ENCODE data around the gene BTF3L4.
"Not testable (repeated sequence)": the region's sequence is repeated elsewhere in the genome, so short reads cannot be mapped to it uniquely, and the experiment has no call there.

Gene BTF3L4

DNA sequence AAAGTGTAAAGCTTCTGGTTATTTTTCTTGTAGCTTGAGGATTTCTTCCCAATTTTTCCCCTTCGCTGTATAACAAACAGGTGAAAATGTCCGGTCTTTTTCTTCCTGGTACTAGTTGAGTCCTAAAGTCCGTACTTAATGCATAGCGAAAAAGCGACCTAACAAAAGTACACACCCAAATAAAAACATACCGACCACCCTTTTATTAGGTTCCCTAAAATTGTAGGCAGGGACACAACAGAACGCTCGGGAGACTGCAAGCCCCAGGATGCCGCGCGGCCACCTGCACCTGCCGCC, 281 bp upstream of the BTF3L4 start:
- no peak for DNase-seq

DNA sequence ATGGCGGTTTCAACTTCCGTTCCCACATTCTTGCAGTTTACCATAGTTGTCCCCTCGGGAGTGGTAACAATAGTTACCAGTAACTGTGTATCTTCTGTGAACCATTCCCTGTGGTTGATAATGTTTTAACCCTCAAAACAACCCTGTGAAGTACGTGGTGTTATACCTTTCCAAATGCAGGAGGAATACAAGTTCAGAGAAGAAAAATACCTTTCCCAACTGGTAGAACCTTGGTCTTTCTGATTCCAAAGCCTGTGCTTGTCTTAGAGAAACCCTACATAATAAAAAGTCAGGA, 789 bp downstream of the BTF3L4 start:
- no peak for DNase-seq

GRCh38 chr1:52057255-52057654, 1.2 kb downstream of the BTF3L4 start:
- no peak for DNase-seq

DNA sequence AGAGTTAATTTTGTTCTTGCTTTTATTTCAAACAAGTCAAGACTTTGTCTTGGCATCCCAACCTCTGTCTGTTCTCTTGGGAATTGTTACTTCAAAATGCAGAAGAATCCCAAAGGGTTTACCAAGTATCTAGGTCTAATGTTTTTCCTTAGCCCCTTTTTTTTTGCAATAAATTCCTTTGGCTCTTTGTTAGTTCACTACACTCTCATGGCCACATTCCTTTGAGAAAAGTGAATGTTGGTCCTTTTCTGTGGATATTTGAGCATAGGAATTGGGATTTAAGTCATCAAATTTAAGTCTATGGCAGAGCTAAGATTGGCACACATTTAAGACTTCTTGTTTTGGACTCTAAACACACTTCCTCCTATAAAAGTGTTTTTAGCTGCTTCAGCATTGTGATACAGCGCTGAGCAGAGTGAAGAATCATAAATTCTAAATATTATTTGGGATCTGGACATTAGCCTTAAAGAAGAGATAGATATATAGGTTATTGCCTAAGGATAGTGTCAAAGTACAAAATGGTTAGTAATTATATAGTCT, 1.9 kb downstream of the BTF3L4 start:
- no peak for DNase-seq

- no peak for DNase-seq
These were observed 3.2 kb downstream of the BTF3L4 start for GRCh38 chr1:52059321-52059720.

- no peak for DNase-seq
These were observed 3.8 kb downstream of the BTF3L4 start for GRCh38 chr1:52059888-52060287.

- no peak for DNase-seq
These were observed 4.7 kb downstream of the BTF3L4 start for GRCh38 chr1:52060822-52061221.

GRCh38 chr1:52063192-52063591, 7.1 kb downstream of the BTF3L4 start:
- DNase-seq = no peak

GRCh38 chr1:52070704-52071103, 14.6 kb downstream of the BTF3L4 start:
- no peak for DNase-seq

DNA sequence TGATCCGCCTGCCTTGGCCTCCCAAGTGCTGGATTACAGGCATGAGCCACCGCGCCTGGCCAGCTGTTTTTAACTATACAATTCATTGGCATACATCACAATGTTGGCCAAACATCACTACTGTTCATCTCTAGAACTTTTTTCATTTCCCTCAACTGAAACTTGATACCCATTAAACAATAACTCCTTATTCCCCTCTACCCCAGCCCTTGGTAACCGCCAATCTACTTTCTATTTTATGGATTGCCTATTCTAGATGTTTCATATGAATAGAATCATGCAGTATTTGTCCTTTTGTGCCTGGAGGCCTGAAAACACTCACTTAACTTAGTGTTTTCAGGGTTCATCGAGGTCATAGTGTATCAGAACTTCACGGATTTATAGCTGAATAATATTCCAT, 16.2 kb downstream of the BTF3L4 start:
- DNase-seq = no peak

DNA sequence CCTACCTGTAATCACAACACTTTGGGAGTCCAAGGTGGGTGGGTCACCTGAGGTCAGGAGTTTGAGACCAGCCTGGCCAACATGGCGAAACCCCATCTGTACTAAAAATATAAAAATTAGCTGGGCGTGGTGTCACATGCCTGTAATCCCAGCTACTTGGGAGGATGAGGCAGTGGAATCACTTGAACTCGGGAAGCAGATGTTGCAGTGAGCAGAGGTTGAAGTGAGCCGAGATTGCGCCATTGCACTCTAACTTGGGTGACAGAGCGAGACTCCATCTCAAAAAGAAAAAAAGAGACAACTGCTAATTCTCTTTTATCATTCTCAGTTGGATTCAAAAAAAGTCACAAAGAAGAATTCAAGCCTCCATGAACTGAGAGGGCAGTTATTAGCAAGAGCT, 21.2 kb downstream of the BTF3L4 start:
- not testable (repeated sequence) for DNase-seq

GRCh38 chr1:52080014-52080415, 23.9 kb downstream of the BTF3L4 start:
- DNase-seq = no peak

GRCh38 chr1:52087892-52088291, 31.8 kb downstream of the BTF3L4 start:
- not testable (repeated sequence) for DNase-seq

DNA sequence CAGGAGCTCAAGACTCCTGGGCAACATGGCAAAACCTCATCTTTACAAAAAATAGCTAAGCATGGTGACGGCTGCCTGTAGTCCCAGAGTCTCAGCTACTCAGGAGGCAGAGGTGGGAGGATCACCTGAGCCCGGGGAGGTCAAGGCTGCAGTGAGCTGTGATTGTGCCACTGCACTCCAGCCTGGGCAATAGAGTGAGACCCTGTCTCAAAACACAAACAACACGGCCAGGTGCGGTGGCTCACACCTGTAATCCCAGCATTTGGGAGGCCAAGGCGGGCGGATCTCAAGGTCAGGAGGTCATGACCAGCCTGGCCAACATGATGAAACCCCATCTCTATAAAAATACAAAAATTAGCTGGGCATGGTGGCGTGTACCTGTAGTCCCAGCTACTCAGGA, 38.2 kb downstream of the BTF3L4 start:
- DNase-seq = not testable (repeated sequence)

- no peak for DNase-seq
These were observed 40.1 kb downstream of the BTF3L4 start for GRCh38 chr1:52096216-52096615.

DNA sequence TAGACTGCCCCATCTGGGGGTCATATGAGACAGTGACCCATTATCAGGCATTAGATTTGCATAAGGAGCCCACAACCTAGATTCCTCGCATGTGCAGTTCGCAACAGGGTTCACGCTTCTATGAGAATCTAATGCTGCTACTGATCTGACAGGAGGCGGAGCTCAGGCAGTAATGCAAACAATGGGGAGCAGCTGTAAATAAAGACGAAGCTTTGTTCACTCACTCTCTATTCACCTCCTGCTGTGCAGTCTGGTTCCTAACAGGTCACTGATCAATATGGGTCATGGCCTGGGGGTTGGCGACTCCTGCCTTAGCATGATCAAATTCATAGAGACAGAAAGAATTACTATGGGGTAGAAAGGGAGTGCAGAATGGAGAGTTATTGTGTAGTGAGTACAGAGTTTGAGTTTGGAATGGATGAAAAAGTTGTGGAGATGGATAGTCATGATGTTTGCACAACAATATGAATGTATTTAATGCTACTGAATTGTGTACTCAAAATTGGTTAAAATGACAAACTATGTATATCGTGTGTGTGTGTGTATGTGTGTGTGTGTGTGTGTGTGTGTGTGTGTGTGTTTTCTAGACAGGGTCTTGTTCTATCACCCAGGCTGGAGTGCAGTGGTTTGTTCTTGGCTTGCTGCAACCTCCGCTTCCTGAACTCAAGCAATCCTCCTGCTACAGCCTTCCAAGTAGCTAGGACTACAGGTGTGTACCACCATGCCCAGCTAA, 42.2 kb downstream of the BTF3L4 start:
- DNase-seq = no peak

GRCh38 chr1:52102336-52103013, 46.4 kb downstream of the BTF3L4 start:
- no peak for DNase-seq

- DNase-seq = no peak
These were observed 55.4 kb downstream of the BTF3L4 start for GRCh38 chr1:52111492-52111891.

GRCh38 chr1:52112489-52112888, 56.4 kb downstream of the BTF3L4 start:
- no peak for DNase-seq

DNA sequence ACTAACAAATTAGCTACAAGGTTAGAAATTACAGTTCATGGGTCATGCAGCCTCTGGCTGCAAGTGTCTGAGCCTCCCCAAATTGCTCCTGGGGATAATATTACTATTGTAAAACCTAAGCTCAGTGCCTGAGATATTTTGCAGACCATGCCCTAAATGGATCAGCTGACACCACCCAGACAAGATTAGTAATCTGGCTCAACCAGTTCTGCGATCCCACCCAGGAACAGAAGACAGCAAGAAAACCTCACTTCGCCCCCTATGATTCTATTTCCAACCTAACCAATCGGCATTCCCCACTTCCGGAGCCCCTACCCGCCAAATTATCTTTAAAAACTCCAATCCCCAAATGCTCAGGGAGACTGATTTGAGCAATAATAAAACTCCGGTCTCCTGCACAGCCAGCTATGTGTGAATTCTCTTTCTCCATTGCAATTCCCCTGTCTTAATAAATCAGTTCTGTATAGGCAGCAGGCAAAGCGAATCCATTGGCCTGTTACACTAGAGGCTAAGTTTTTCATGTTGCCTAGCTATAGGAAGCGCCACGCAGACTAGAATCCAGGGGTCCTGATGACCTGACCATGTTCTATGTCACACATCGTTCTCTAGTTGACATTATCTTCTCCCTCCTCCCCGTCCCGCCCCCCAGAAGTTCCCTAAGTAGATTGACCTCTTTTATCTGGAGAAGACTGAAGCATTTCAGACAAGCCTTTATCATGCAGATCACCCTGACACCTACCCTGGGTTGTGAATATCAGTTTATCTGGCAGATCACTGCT, 63.4 kb downstream of the BTF3L4 start:
- no peak for DNase-seq

DNA sequence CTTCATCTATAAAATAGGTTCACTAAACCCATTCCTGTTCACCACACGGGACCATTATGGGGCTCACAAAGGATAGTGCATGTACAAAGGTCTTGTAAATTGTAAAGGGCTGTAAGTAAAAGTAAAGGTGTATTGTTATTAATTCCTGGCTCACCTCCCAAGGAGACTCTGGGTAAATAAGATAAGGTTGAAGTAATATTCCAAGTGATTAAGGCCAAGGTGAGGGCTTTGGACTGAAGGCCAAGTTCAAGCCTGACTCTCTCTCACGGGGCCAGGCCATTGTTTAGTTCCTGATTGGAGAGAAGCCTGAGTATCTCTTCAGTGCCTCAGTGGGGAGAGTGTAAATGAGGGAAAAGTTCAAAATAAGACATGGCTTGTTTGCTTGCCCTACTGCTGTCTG, 66.3 kb downstream of the BTF3L4 start:
- DNase-seq = no peak

DNA sequence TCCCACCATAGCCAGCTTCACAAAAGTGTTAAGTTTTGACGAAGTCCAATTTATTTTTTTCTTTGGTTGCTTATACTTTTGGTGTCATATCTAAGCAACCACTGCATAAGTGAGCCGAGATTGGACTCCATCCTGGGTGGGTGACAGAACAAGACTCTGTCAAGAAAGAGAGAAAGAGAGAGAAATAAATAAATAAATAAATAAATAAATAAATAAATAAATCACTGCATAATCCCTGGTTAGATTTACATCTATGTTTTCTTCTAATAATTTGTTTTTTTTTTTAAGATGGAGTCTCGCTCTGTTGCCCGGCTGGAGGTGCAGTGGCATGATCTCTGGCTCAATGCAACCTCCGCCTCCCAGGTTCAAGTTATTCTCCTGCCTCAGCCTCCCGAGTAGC, 67.5 kb downstream of the BTF3L4 start:
- DNase-seq = no peak

DNA sequence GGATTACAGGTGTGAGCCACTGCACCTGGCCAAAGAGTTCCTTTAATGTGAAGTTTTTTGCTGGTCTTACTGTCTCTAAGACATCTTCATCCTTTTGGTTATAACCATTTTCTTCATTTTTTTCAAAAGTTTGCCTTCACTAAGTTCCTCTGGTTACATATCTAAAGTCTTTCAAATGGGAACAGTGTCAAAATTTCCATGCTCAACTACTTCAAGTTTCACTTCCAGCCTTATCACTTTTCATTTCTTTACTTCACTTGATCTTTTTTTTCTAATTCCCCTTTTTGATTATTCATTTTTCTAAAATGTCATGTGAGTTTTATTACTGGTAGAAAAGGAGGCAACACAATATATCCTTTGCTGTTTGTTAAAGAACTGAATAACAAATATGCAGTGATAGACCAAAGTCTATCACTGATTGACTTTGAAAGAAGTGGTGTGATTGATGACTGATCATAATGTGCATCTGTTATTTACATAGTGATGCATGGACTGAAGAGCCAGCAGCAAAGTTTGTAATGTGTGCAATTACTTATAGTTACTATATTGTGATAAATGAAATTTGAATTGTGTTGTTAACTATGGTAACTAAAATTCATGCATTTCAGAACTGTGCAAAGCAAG, 69.8 kb downstream of the BTF3L4 start:
- no peak for DNase-seq

All from stimulated activated CD4-positive, alpha-beta T cell treated with anti-CD3 and anti-CD28 coated beads, Interleukin-2, amount 100 ng/mL, for 24 hours (primary cell).